GM23248 (cell line): ENCODE measurements around the gene ZNF438. TPM values are rescaled to one million over a fixed set of nuclear protein-coding genes. Genes with fewer than 3 reads are reported as not detected.

ENCODE experiments used
- DNase-seq: peaks from one replicate; pipeline ENCODE4 v3.0.0-alpha.2; 2015
- H2AFZ ChIP-seq: fragments of 200-600 bp; sonication (generic); 2 replicates; pipeline ENCODE4 v1.6.1; 2016; ENCODE audit warnings: antibody characterized with exemption
- H3F3A ChIP-seq: fragments of 200-600 bp; sonication (generic); 2 replicates; pipeline ENCODE4 v1.6.1; 2016; ENCODE audit warnings: mild to moderate bottlenecking, antibody characterized with exemption, mixed run types; ENCODE audit not compliant: insufficient read depth
- H3K27ac ChIP-seq: fragments of 200-600 bp; sonication (generic); 2 replicates; pipeline ENCODE4 v1.5.1; 2016; ENCODE audit warnings: mild to moderate bottlenecking
- H3K27me3 ChIP-seq: fragments of 200-600 bp; sonication (generic); replicated peaks from 2 replicates; pipeline ENCODE4 v1.6.1; 2016; ENCODE audit warnings: mild to moderate bottlenecking; ENCODE audit not compliant: insufficient read depth
- H3K36me3 ChIP-seq: fragments of 200-600 bp; sonication (generic); 2 replicates; pipeline ENCODE4 v1.6.1; 2016; ENCODE audit warnings: low read depth, mild to moderate bottlenecking
- H3K4me1 ChIP-seq: fragments of 200-600 bp; sonication (generic); 2 replicates; pipeline ENCODE4 v1.6.1; 2016; ENCODE audit warnings: mild to moderate bottlenecking; ENCODE audit not compliant: insufficient read depth
- H3K4me2 ChIP-seq: fragments of 200-600 bp; sonication (generic); one replicate; pipeline ENCODE4 v1.6.1; 2016; ENCODE audit warnings: mild to moderate bottlenecking; ENCODE audit not compliant: unreplicated experiment
- H3K4me3 ChIP-seq: fragments of 200-600 bp; sonication (generic); 2 replicates; pipeline ENCODE4 v1.5.1; 2016; ENCODE audit warnings: mild to moderate bottlenecking
- H3K79me2 ChIP-seq: fragments of 200-600 bp; sonication (generic); 2 replicates; pipeline ENCODE4 v1.6.1; 2016; ENCODE audit warnings: mild to moderate bottlenecking; ENCODE audit not compliant: insufficient read depth
- H3K9ac ChIP-seq: fragments of 200-600 bp; sonication (generic); 2 replicates; pipeline ENCODE4 v1.6.1; 2016; ENCODE audit warnings: mild to moderate bottlenecking
- H3K9me2 ChIP-seq: fragments of 200-600 bp; sonication (generic); 2 replicates; pipeline ENCODE4 v1.6.1; 2016; ENCODE audit warnings: mixed run types, mild to moderate bottlenecking, moderate library complexity; ENCODE audit not compliant: insufficient read depth
- H3K9me3 ChIP-seq: fragments of 200-600 bp; sonication (generic); one replicate; pipeline ENCODE4 v1.6.1; 2017; ENCODE audit warnings: low read depth
- H4K20me1 ChIP-seq: fragments of 200-600 bp; sonication (generic); 2 replicates; pipeline ENCODE4 v1.6.0; 2016; ENCODE audit not compliant: insufficient read depth
- EZH2 ChIP-seq: fragments of 200-600 bp; sonication (generic); IDR thresholded peaks from 2 replicates; pipeline ENCODE4 v1.6.1; 2018; ENCODE audit warnings: antibody characterized with exemption, mild to moderate bottlenecking; ENCODE audit not compliant: insufficient read depth, poor library complexity, severe bottlenecking
- EZH2phosphoT487 ChIP-seq: fragments of 200-600 bp; sonication (generic); IDR thresholded peaks from 2 replicates; pipeline ENCODE4 v1.6.1; 2018; ENCODE audit warnings: antibody characterized with exemption, moderate library complexity, mild to moderate bottlenecking, low read depth; ENCODE audit not compliant: insufficient read depth
- WGBS, 2 experiments: methylation state at CpG; one replicate each; pipeline ENCODE4 v1.1.6; 2015 to 2017; ENCODE audit warnings: low lambda C conversion rate in 2 of 2, low coverage in 1 of 2; ENCODE audit errors: missing lambda C conversion rate in 2 of 2; 5-methylcytosine and 5-hydroxymethylcytosine counted together
- in situ Hi-C: fragments of 300-500 bp; cut with MboI; formaldehyde crosslinking; loops from 2 replicates; pipeline ENCODE4 v1.15.0; 2020
- polyA plus RNA-seq: library from polyadenylated mRNA; unstranded; fragments of >200 nt; fragmentation: Nextera tagmentation; extraction: Ambion mirVana; gene quantifications from 2 replicates; pipeline ENCODE4 v1.2.1, GENCODE V29; 2016
- total RNA-seq: library from RNA; depleted of rRNA; stranded (reverse); fragments of >200 nt; shearing (Covaris generic); gene quantifications from 2 replicates; pipeline ENCODE4 v1.2.3, GENCODE V29; 2014

Gene ZNF438
- total and polyA plus RNA-seq, 2 experiments from 2014 or later: 2.9 to 4.1 TPM

DNA sequence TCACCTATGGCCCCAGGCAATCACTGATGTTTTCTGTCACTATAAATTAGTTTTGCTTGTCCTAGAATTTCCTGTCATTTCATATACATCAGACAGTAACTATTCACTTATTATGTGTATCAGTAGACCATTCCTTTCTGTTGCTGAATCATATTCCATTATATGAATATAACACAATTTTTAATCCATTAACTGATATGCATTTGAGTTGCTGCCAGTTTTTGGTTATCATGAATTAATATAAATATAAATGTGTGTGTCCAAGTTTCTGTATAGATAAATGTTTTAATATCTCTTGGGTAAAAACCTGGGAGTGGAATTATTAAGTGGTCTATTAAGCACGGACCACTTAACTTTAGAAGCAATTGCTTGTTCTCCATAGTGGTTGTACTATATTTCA lies 143.8 kb downstream of the ZNF438 start:
- H3K9me2 ChIP-seq: no peaks in the 10 kb centered on the region; the same call in 1 of the 2 replicates
- H3K4me1 ChIP-seq: no peaks in the 10 kb centered on the region
- no peak overlapping the region for H3K27ac ChIP-seq
- H3K9ac ChIP-seq: no peak overlapping the region
- no peaks in the 10 kb centered on the region for H3K79me2 ChIP-seq
- in situ Hi-C loops: no loop called here
- no peak overlapping the region for H2AFZ ChIP-seq
- TF ChIP-seq EZH2phosphoT487 (no peak), EZH2 (no peak)
- H3K4me2 ChIP-seq: no peak overlapping the region
- H4K20me1 ChIP-seq: no peaks in the 10 kb centered on the region
- DNase-seq: no peak
- no peaks in the 10 kb centered on the region for H3K27me3 ChIP-seq
- no peaks in the 10 kb centered on the region for H3K36me3 ChIP-seq
- no peak overlapping the region for H3K4me3 ChIP-seq
- H3F3A ChIP-seq: no peaks in the 10 kb centered on the region
- no peaks in the 10 kb centered on the region for H3K9me3 ChIP-seq
- WGBS, 2 experiments: 92 to 94% methylated on average over 1 of the region's 1 CpG

DNA sequence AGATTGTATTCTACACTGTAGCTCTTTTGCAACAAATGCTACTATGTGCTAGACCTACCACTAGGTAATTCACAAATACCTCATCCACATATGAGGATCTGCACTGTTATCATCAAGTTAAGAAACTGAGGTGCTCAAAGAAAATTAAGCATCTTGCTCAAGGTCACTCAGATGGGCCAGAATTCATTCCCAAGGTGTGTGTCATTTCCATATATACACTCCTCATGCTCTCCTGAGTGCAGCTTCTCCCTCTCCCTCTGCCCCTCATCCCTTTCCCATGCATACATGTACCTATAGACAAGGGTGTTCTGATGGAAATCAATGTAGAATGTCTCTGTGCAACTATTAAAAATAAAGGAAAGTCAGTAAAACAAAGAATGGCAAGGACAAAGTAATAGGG lies 146.2 kb downstream of the ZNF438 start:
- TF ChIP-seq EZH2phosphoT487: no peak
- TF ChIP-seq EZH2: no peak
- no peaks in the 10 kb centered on the region for H3K4me1 ChIP-seq
- no peak overlapping the region for H3K9ac ChIP-seq
- H3K27ac ChIP-seq: no peak overlapping the region
- no peak overlapping the region for H3K4me2 ChIP-seq
- H3K79me2 ChIP-seq: no peaks in the 10 kb centered on the region
- DNase-seq: no peak
- H3K36me3 ChIP-seq: no peaks in the 10 kb centered on the region
- H3K27me3 ChIP-seq: no peaks in the 10 kb centered on the region
- no peak overlapping the region for H3K4me3 ChIP-seq
- no peak overlapping the region for H2AFZ ChIP-seq
- in situ Hi-C loops: no loop called here
- H3F3A ChIP-seq: no peaks in the 10 kb centered on the region
- H3K9me3 ChIP-seq: no peaks in the 10 kb centered on the region
- no peaks in the 10 kb centered on the region; the same call in 1 of the 2 replicates for H3K9me2 ChIP-seq
- H4K20me1 ChIP-seq: no peaks in the 10 kb centered on the region

- no peak overlapping the region for H3K27ac ChIP-seq
- TF ChIP-seq EZH2 (no peak), EZH2phosphoT487 (no peak)
- no peaks in the 10 kb centered on the region for H3K9me3 ChIP-seq
- H3K36me3 ChIP-seq: no peaks in the 10 kb centered on the region
- in situ Hi-C loops: no loop called here
- no peaks in the 10 kb centered on the region for H3K4me1 ChIP-seq
- no peak for DNase-seq
- no peaks in the 10 kb centered on the region for H3K79me2 ChIP-seq
- no peaks in the 10 kb centered on the region for H4K20me1 ChIP-seq
- no peaks in the 10 kb centered on the region for H3K27me3 ChIP-seq
- WGBS, 2 experiments: 37 to 41% methylated on average over 4 of the region's 4 CpGs
- H2AFZ ChIP-seq: no peak overlapping the region
- H3K9me2 ChIP-seq: no peaks in the 10 kb centered on the region
- no peak overlapping the region for H3K4me2 ChIP-seq
- H3K4me3 ChIP-seq: no peak overlapping the region
- no peaks in the 10 kb centered on the region for H3F3A ChIP-seq
- no peak overlapping the region for H3K9ac ChIP-seq
These were observed 147.9 kb downstream of the ZNF438 start for GRCh38 chr10:30883751-30884150.

- H3K27me3 ChIP-seq: no peaks in the 10 kb centered on the region
- H2AFZ ChIP-seq: no peak overlapping the region
- H3K36me3 ChIP-seq: no peaks in the 10 kb centered on the region
- no peak overlapping the region for H3K9ac ChIP-seq
- no peaks in the 10 kb centered on the region for H3F3A ChIP-seq
- in situ Hi-C loops: no loop called here
- no peaks in the 10 kb centered on the region for H3K79me2 ChIP-seq
- no peak for DNase-seq
- H3K4me2 ChIP-seq: no peak overlapping the region
- TF ChIP-seq EZH2 (no peak), EZH2phosphoT487 (no peak)
- H3K9me3 ChIP-seq: no peaks in the 10 kb centered on the region
- H3K9me2 ChIP-seq: no peaks in the 10 kb centered on the region
- no peak overlapping the region for H3K27ac ChIP-seq
- no peak overlapping the region for H3K4me3 ChIP-seq
- no peaks in the 10 kb centered on the region for H3K4me1 ChIP-seq
- no peaks in the 10 kb centered on the region for H4K20me1 ChIP-seq
These were observed 148.5 kb downstream of the ZNF438 start for GRCh38 chr10:30883116-30883515.

- no peak for TF ChIP-seq EZH2phosphoT487
- no peak for TF ChIP-seq EZH2
- DNase-seq: no peak
These were observed 149.4 kb downstream of the ZNF438 start for GRCh38 chr10:30882281-30882680.

More at GRCh38 chr10:30882281-30882680, 149.4 kb downstream of the ZNF438 start:
- in situ Hi-C loops: no loop called here
- H3K27me3 ChIP-seq: no peaks in the 10 kb centered on the region
- no peak overlapping the region for H3K4me2 ChIP-seq
- H3K4me1 ChIP-seq: peaks cover 3% of the 10 kb centered on the region; the same call in 1 of the 2 replicates
- H3K27ac ChIP-seq: no peak overlapping the region
- H4K20me1 ChIP-seq: no peaks in the 10 kb centered on the region
- H3F3A ChIP-seq: no peaks in the 10 kb centered on the region
- no peak overlapping the region for H3K9ac ChIP-seq
- H3K4me3 ChIP-seq: no peak overlapping the region
- no peaks in the 10 kb centered on the region for H3K9me3 ChIP-seq
- no peaks in the 10 kb centered on the region for H3K9me2 ChIP-seq
- no peak overlapping the region for H2AFZ ChIP-seq
- 96 to 97% methylated on average over 1 of the region's 1 CpG for WGBS, 2 experiments
- no peaks in the 10 kb centered on the region for H3K36me3 ChIP-seq
- H3K79me2 ChIP-seq: no peaks in the 10 kb centered on the region
